ENCODE measurements around the gene NELFCD.

NELFCD gene

GRCh38 chr20:59015411-59015810 is 34.4 kb downstream of the NELFCD start:
- H3K4me3 ChIP-seq (ENCODE audit: low read length), result no peak overlapping the region
- H3K4me1 ChIP-seq (ENCODE audit: insufficient read depth, low read length), result peaks cover 6% of the 10 kb centered on the region
- H3K27ac ChIP-seq (ENCODE audit: low read length), result no peak overlapping the region
- peaks cover 11% of the 10 kb centered on the region; the same call in 1 of the 2 replicates for H3K27me3 ChIP-seq (ENCODE audit: insufficient read depth, low read length)
- no peaks in the 10 kb centered on the region for H3K36me3 ChIP-seq (ENCODE audit: insufficient read depth, low read depth, low read length)
- no peaks in the 10 kb centered on the region for H3K9me3 ChIP-seq (ENCODE audit: insufficient read depth, low read depth, low read length)
- no peak overlapping the region for H3K9ac ChIP-seq (ENCODE audit: low read depth, low read length)

- peaks cover 1% of the 10 kb centered on the region for H3K4me1 ChIP-seq (ENCODE audit: insufficient read depth, low read length)
- no peaks in the 10 kb centered on the region for H3K9me3 ChIP-seq (ENCODE audit: insufficient read depth, low read depth, low read length)
- H3K36me3 ChIP-seq (ENCODE audit: insufficient read depth, low read depth, low read length), result no peaks in the 10 kb centered on the region
- H3K27ac ChIP-seq (ENCODE audit: low read length), result no peak overlapping the region
- H3K27me3 ChIP-seq (ENCODE audit: insufficient read depth, low read length), result peaks cover 11% of the 10 kb centered on the region; the same call in 1 of the 2 replicates
- H3K9ac ChIP-seq (ENCODE audit: low read depth, low read length), result no peak overlapping the region
- H3K4me3 ChIP-seq (ENCODE audit: low read length), result no peak overlapping the region
Measured at GRCh38 chr20:59015812-59016711, 35.0 kb downstream of the NELFCD start.

GRCh38 chr20:59016795-59017492 is 35.9 kb downstream of the NELFCD start:
- H3K9me3 ChIP-seq (ENCODE audit: insufficient read depth, low read depth, low read length), result no peaks in the 10 kb centered on the region
- H3K27ac ChIP-seq (ENCODE audit: low read length), result no peak overlapping the region
- no peak overlapping the region for H3K9ac ChIP-seq (ENCODE audit: low read depth, low read length)

GRCh38 chr20:59017493-59018231 is 36.6 kb downstream of the NELFCD start:
- Histone ChIP-seq H3K27ac (ENCODE audit: low read length) (no peak overlapping the region), H3K27me3 (ENCODE audit: insufficient read depth, low read length) (peaks cover 10% of the 10 kb centered on the region; the same call in 1 of the 2 replicates), H3K4me3 (ENCODE audit: low read length) (no peak overlapping the region), H3K9me3 (ENCODE audit: insufficient read depth, low read depth, low read length) (no peaks in the 10 kb centered on the region), H3K9ac (ENCODE audit: low read depth, low read length) (no peak overlapping the region), H3K4me1 (ENCODE audit: insufficient read depth, low read length) (no peaks in the 10 kb centered on the region), H3K36me3 (ENCODE audit: insufficient read depth, low read depth, low read length) (peaks cover 3% of the 10 kb centered on the region; the same call in 1 of the 2 replicates)

More at GRCh38 chr20:59016795-59017492, 35.9 kb downstream of the NELFCD start:
- no peak overlapping the region for H3K4me3 ChIP-seq (ENCODE audit: low read length)
- no peaks in the 10 kb centered on the region for H3K4me1 ChIP-seq (ENCODE audit: insufficient read depth, low read length)
- H3K27me3 ChIP-seq (ENCODE audit: insufficient read depth, low read length), result peaks cover 11% of the 10 kb centered on the region; the same call in 1 of the 2 replicates
- no peaks in the 10 kb centered on the region for H3K36me3 ChIP-seq (ENCODE audit: insufficient read depth, low read depth, low read length)

GRCh38 chr20:59018817-59019216 is 37.8 kb downstream of the NELFCD start:
- no peak overlapping the region for H3K4me3 ChIP-seq (ENCODE audit: low read length)
- no peak overlapping the region for H3K9ac ChIP-seq (ENCODE audit: low read depth, low read length)
- no peaks in the 10 kb centered on the region for H3K4me1 ChIP-seq (ENCODE audit: insufficient read depth, low read length)
- no peaks in the 10 kb centered on the region for H3K9me3 ChIP-seq (ENCODE audit: insufficient read depth, low read depth, low read length)
- H3K27me3 ChIP-seq (ENCODE audit: insufficient read depth, low read length), result peaks cover 5% of the 10 kb centered on the region; the same call in 1 of the 2 replicates
- peaks cover 13% of the 10 kb centered on the region; the same call in 1 of the 2 replicates for H3K36me3 ChIP-seq (ENCODE audit: insufficient read depth, low read depth, low read length)
- H3K27ac ChIP-seq (ENCODE audit: low read length), result no peak overlapping the region

- no peaks in the 10 kb centered on the region for H3K9me3 ChIP-seq (ENCODE audit: insufficient read depth, low read depth, low read length)
- H3K4me3 ChIP-seq (ENCODE audit: low read length), result no peak within 1 kb of the TSS
- no peaks in the 10 kb centered on the region for H3K4me1 ChIP-seq (ENCODE audit: insufficient read depth, low read length)
- peaks cover under 1% of the 10 kb centered on the region; the same call in 1 of the 2 replicates for H3K27me3 ChIP-seq (ENCODE audit: insufficient read depth, low read length)
- H3K27ac ChIP-seq (ENCODE audit: low read length), result no peak within 1 kb of the TSS
- no peak within 1 kb of the TSS for H3K9ac ChIP-seq (ENCODE audit: low read depth, low read length)
- peaks cover 17% of the 10 kb centered on the region; the same call in 1 of the 2 replicates for H3K36me3 ChIP-seq (ENCODE audit: insufficient read depth, low read depth, low read length)
Measured at GRCh38 chr20:59019217-59019616, 38.2 kb downstream of the NELFCD start, which contains the start of gene TUBB1. Gene TUBB1, plus strand, starts transcription at chr20:59019429. Its CDS starts 94 bp downstream, at chr20:59019523.

- peaks cover 35% of the 10 kb centered on the region for H3K36me3 ChIP-seq (ENCODE audit: insufficient read depth, low read depth, low read length)
- H3K27ac ChIP-seq (ENCODE audit: low read length), result no peak overlapping the region
- H3K4me3 ChIP-seq (ENCODE audit: low read length), result no peak overlapping the region
- peaks cover 11% of the 10 kb centered on the region for H3K4me1 ChIP-seq (ENCODE audit: insufficient read depth, low read length)
- H3K9me3 ChIP-seq (ENCODE audit: insufficient read depth, low read depth, low read length), result no peaks in the 10 kb centered on the region
- no peak overlapping the region for H3K9ac ChIP-seq (ENCODE audit: low read depth, low read length)
- H3K27me3 ChIP-seq (ENCODE audit: insufficient read depth, low read length), result peaks cover 5% of the 10 kb centered on the region
Measured at GRCh38 chr20:59020938-59021551, 40.0 kb downstream of the NELFCD start.

- H3K27me3 ChIP-seq (ENCODE audit: insufficient read depth, low read length), result peaks cover 23% of the 10 kb centered on the region
- H3K27ac ChIP-seq (ENCODE audit: low read length), result no peak overlapping the region
- no peak overlapping the region for H3K9ac ChIP-seq (ENCODE audit: low read depth, low read length)
- H3K36me3 ChIP-seq (ENCODE audit: insufficient read depth, low read depth, low read length), result peaks cover 52% of the 10 kb centered on the region
- peaks cover 11% of the 10 kb centered on the region for H3K4me1 ChIP-seq (ENCODE audit: insufficient read depth, low read length)
- H3K9me3 ChIP-seq (ENCODE audit: insufficient read depth, low read depth, low read length), result no peaks in the 10 kb centered on the region
- H3K4me3 ChIP-seq (ENCODE audit: low read length), result no peak overlapping the region
Measured at GRCh38 chr20:59022754-59023153, 41.7 kb downstream of the NELFCD start.

GRCh38 chr20:59023616-59024015 is 42.6 kb downstream of the NELFCD start:
- Histone ChIP-seq H3K4me3 (ENCODE audit: low read length) (no peak overlapping the region), H3K36me3 (ENCODE audit: insufficient read depth, low read depth, low read length) (peaks cover 61% of the 10 kb centered on the region), H3K9ac (ENCODE audit: low read depth, low read length) (no peak overlapping the region), H3K4me1 (ENCODE audit: insufficient read depth, low read length) (peaks cover 11% of the 10 kb centered on the region), H3K9me3 (ENCODE audit: insufficient read depth, low read depth, low read length) (no peaks in the 10 kb centered on the region), H3K27me3 (ENCODE audit: insufficient read depth, low read length) (peaks cover 31% of the 10 kb centered on the region), H3K27ac (ENCODE audit: low read length) (no peak overlapping the region)

GRCh38 chr20:59024111-59024530 is 43.1 kb downstream of the NELFCD start:
- Histone ChIP-seq H3K27ac (ENCODE audit: low read length) (no peak overlapping the region), H3K27me3 (ENCODE audit: insufficient read depth, low read length) (peaks cover 36% of the 10 kb centered on the region), H3K36me3 (ENCODE audit: insufficient read depth, low read depth, low read length) (peaks cover 66% of the 10 kb centered on the region), H3K9me3 (ENCODE audit: insufficient read depth, low read depth, low read length) (no peaks in the 10 kb centered on the region), H3K4me1 (ENCODE audit: insufficient read depth, low read length) (peaks cover 11% of the 10 kb centered on the region), H3K9ac (ENCODE audit: low read depth, low read length) (no peak overlapping the region), H3K4me3 (ENCODE audit: low read length) (no peak overlapping the region)

- Histone ChIP-seq H3K9me3 (ENCODE audit: insufficient read depth, low read depth, low read length) (no peaks in the 10 kb centered on the region), H3K27ac (ENCODE audit: low read length) (no peak overlapping the region), H3K27me3 (ENCODE audit: insufficient read depth, low read length) (peaks cover 46% of the 10 kb centered on the region), H3K36me3 (ENCODE audit: insufficient read depth, low read depth, low read length) (peaks cover 75% of the 10 kb centered on the region), H3K4me3 (ENCODE audit: low read length) (no peak overlapping the region), H3K4me1 (ENCODE audit: insufficient read depth, low read length) (peaks cover 11% of the 10 kb centered on the region), H3K9ac (ENCODE audit: low read depth, low read length) (no peak overlapping the region; the same call in 1 of the 2 replicates)
Measured at GRCh38 chr20:59025086-59025485, 44.0 kb downstream of the NELFCD start.

Measured in iPS-20b (cell line).